NCI-H1436 (cell line): ENCODE data around the gene STK32B.
"Not testable (repeated sequence)": the region's sequence is repeated elsewhere in the genome, so short reads cannot be mapped to it uniquely, and the experiment has no call there.

Experiments
- DNase-seq: peaks from one replicate; lab custom pipeline; 2025; lab: John Stamatoyannopoulos, UW

The STK32B gene

GRCh38 chr4:5030927-5031326 lies 20.4 kb upstream of the STK32B start:
- DNase-seq: no peak

- no peak for DNase-seq
Observed at GRCh38 chr4:5032813-5033212, 18.5 kb upstream of the STK32B start.

GRCh38 chr4:5033281-5033841 lies 17.9 kb upstream of the STK32B start:
- no peak for DNase-seq

- no peak for DNase-seq
Observed at GRCh38 chr4:5034206-5034605, 17.1 kb upstream of the STK32B start.

GRCh38 chr4:5036239-5036638 lies 15.0 kb upstream of the STK32B start:
- DNase-seq: no peak

GRCh38 chr4:5037553-5038551 lies 13.4 kb upstream of the STK32B start:
- DNase-seq: no peak

GRCh38 chr4:5039800-5040199 lies 11.5 kb upstream of the STK32B start:
- no peak for DNase-seq

GRCh38 chr4:5040856-5041620 lies 10.2 kb upstream of the STK32B start:
- DNase-seq: no peak

GRCh38 chr4:5041699-5042098 lies 9.6 kb upstream of the STK32B start:
- no peak for DNase-seq

- no peak for DNase-seq
Observed at GRCh38 chr4:5043579-5043978, 7.7 kb upstream of the STK32B start.

- no peak for DNase-seq
Observed at GRCh38 chr4:5044341-5044740, 6.9 kb upstream of the STK32B start.

- no peak for DNase-seq
Observed at GRCh38 chr4:5045097-5045496, 6.2 kb upstream of the STK32B start.

- no peak for DNase-seq
Observed at GRCh38 chr4:5048721-5049120, 2.6 kb upstream of the STK32B start.

GRCh38 chr4:5050520-5051277 lies 581 bp upstream of the STK32B start:
- DNase-seq: peak; percentile 61

GRCh38 chr4:5052204-5052702 lies 973 bp downstream of the STK32B start:
- no peak for DNase-seq

GRCh38 chr4:5052726-5053425 lies 1.6 kb downstream of the STK32B start:
- no peak for DNase-seq

- DNase-seq: no peak
Observed at GRCh38 chr4:5054532-5054931, 3.3 kb downstream of the STK32B start.

GRCh38 chr4:5055411-5055810 lies 4.1 kb downstream of the STK32B start:
- no peak for DNase-seq

- no peak for DNase-seq
Observed at GRCh38 chr4:5066101-5066500, 14.8 kb downstream of the STK32B start.

GRCh38 chr4:5066968-5067367 lies 15.7 kb downstream of the STK32B start:
- DNase-seq: not testable (repeated sequence)

- DNase-seq: no peak
Observed at GRCh38 chr4:5067908-5068307, 16.6 kb downstream of the STK32B start.
